GM19468 (cell line): Measurements from ENCODE around the gene SLC9A3.

Experiments used
- ATAC-seq: cut with Tn5 transposase; IDR thresholded peaks from one replicate; pipeline ENCODE4 v1.9.1; 2021; ENCODE audit warnings: mild to moderate bottlenecking, moderate library complexity, moderate number of reproducible peaks; ENCODE audit not compliant: unreplicated experiment; ENCODE audit errors: extremely low read depth

The SLC9A3 gene

GRCh38 chr5:451587-452458, 72.4 kb downstream of the SLC9A3 start:
- no peak for ATAC-seq

GRCh38 chr5:449151-449550, 75.1 kb downstream of the SLC9A3 start:
- no peak for ATAC-seq

GRCh38 chr5:448766-449090, 75.5 kb downstream of the SLC9A3 start:
- no peak for ATAC-seq

- no peak for ATAC-seq
These were observed 76.0 kb downstream of the SLC9A3 start for GRCh38 chr5:448061-448765.

GRCh38 chr5:447501-447900, 76.7 kb downstream of the SLC9A3 start:
- no peak for ATAC-seq

- no peak for ATAC-seq
These were observed 77.4 kb downstream of the SLC9A3 start for GRCh38 chr5:446883-447263.

- ATAC-seq: no peak
These were observed 78.0 kb downstream of the SLC9A3 start for GRCh38 chr5:446066-446882.

GRCh38 chr5:445591-445990, 78.7 kb downstream of the SLC9A3 start:
- ATAC-seq: no peak

- no peak for ATAC-seq
These were observed 80.0 kb downstream of the SLC9A3 start for GRCh38 chr5:444226-444625.

GRCh38 chr5:443239-444151, 80.8 kb downstream of the SLC9A3 start:
- no peak for ATAC-seq

GRCh38 chr5:442335-443238, 81.7 kb downstream of the SLC9A3 start, which contains the start of gene EXOC3:
EXOC3 (plus strand) TSS chr5:443176; CDS start chr5:446206, 3,030 bp downstream.
- peak; percentile 58 for ATAC-seq

- no peak for ATAC-seq
These were observed 82.3 kb downstream of the SLC9A3 start for GRCh38 chr5:441996-442334.

GRCh38 chr5:440401-441201, 83.6 kb downstream of the SLC9A3 start:
- ATAC-seq: no peak

GRCh38 chr5:439636-440035, 84.6 kb downstream of the SLC9A3 start:
- ATAC-seq: no peak

- no peak for ATAC-seq
These were observed 85.1 kb downstream of the SLC9A3 start for GRCh38 chr5:439181-439580.

GRCh38 chr5:438481-438981, 85.7 kb downstream of the SLC9A3 start:
- no peak for ATAC-seq

GRCh38 chr5:437281-437771, 86.9 kb downstream of the SLC9A3 start:
- no peak for ATAC-seq

GRCh38 chr5:436641-436975, 87.6 kb downstream of the SLC9A3 start:
- ATAC-seq: no peak
